Activated gamma-delta T cell treated with anti-CD3 and anti-CD28 coated beads, Interleukin-2, amount 50 U/mL, for 16 hours (primary cell): ENCODE measurements around the gene ELF1.
"Not testable (repeated sequence)": the region's sequence is repeated elsewhere in the genome, so short reads cannot be mapped to it uniquely, and the experiment has no call there.

Source experiments
- DNase-seq: peaks from one replicate; pipeline ENCODE4 v3.0.0-alpha.2; 2020; ENCODE audit warnings: low read depth

The ELF1 gene

GRCh38 chr13:40886017-40886416 is 133.1 kb downstream of the ELF1 start:
- no peak for DNase-seq

- DNase-seq: not testable (repeated sequence)
Measured at GRCh38 chr13:40884175-40884574, 134.9 kb downstream of the ELF1 start.
